LHCN-M2 (cell line): ENCODE data around the gene JTB. TPM values are rescaled to one million over a fixed set of nuclear protein-coding genes. Genes with fewer than 3 reads are reported as not detected.

Experiments used
- DNase-seq: peaks from one replicate; pipeline ENCODE4 v3.0.0-alpha.2; 2012; ENCODE audit warnings: low read depth
- total RNA-seq: library from RNA; depleted of rRNA; stranded (reverse); fragments of >200 nt; gene quantifications from 2 replicates; pipeline ENCODE4 v1.2.3, GENCODE V29; 2014; rRNA removed

Gene JTB
- total RNA-seq, 1 experiment from 2014 or later, result 148 TPM

DNA sequence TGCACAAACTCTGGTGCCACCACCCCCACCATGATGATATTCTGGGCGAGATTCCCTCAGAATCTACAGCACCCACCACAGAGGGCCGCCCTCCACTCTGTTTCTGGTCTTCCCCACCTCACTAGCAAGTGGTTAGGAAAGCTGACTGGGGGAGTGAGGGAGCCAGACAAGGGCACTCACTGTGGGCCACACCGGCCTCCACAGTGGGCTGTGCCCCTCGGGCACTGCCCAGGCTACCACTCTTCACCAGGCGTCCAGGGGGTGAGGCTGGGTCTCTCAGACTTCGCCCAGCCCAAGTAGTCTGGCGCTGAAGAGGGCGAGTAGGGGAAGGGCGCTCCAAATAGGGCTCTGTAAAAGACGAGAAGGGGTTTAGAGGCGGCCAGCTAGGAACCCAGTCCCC is 43.5 kb downstream of the JTB start:
- DNase-seq, result no peak

- DNase-seq, result no peak
Measured at GRCh38 chr1:153933430-153933829, 44.0 kb downstream of the JTB start.

GRCh38 chr1:153932156-153933131 is 45.0 kb downstream of the JTB start:
- no peak for DNase-seq

DNA sequence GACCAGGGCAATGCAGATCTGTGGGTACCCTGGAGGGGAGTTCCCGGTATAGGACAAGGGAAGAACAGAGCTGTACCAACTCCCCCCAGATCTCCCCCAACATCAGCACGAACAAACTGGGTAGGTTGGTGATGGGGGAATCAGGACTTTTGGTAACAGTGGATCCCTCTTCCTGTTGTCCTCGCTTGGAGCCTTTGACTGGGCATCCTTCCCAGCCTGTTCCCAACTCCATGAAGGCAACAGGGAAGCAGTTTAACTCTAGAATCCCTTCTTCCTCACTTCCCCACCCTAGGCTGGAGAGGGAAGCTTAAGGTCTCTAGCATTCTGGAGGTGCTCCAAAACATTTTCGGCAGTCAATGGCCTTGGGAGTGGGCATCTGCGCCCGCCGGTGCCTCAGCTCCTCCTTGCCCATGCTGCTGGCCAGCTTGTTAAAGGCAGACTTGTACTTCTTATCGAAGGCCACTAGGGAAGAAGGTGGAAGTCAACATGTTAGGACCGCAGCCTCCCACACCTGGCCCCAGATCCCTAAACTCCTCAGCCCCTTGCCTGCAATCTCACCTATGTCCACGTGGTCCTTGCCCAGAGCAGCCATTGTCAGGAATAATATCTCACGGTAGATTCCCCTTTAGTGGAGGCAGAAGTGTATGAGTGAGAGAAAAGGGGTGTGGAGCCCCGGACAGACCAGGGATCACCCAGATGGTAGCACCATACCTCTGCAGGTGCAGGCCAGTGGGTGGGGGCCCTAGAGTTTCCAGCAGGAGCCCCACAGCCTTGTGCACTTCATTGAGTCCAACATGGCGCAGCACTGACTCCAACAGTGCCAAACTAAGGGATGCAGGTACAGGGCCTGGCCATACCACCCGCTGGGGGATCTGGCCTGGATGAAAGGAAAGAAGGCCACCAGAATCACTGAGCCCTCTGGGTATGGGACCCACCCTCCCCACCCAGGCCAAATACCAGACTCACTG is 47.2 kb downstream of the JTB start:
- DNase-seq, result no peak

- DNase-seq, result no peak
Measured at GRCh38 chr1:153929426-153929825, 48.0 kb downstream of the JTB start.

- DNase-seq, result no peak
Measured at GRCh38 chr1:153928791-153929341, 48.6 kb downstream of the JTB start.

GRCh38 chr1:153928245-153928644 is 49.2 kb downstream of the JTB start:
- no peak for DNase-seq

DNA sequence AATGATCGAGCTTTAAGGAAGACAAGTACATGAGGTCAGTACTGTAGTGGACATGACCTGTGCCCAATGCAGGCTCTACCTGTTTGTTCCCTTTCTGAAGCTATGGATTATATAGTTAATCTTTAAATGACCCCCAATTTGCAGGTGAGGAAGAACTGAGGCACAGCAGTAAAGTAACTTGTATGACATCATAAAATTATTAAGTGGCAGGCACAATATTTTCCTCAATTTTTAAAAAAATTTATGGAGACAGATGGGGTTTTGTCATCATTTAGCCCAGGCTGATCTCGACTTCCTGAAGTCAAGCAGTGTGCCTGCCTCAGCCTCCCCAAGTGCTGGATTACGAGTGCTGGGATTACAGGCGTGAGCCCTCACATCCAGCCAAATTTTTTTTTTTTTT is 51.1 kb downstream of the JTB start:
- DNase-seq, result no peak

Other genes with a start within 250 kb of the JTB start
- gene INTS3, start 249.6 kb downstream of the JTB start, total RNA-seq, result 30.2 and 34.7 TPM in 2 replicates
- gene SLC27A3, start 202.3 kb downstream of the JTB start, total RNA-seq, result 0.38 and 0.98 TPM in 2 replicates
- gene GATAD2B, start 54.7 kb downstream of the JTB start, total RNA-seq, result 3.7 and 5.1 TPM in 2 replicates
- 15.4 and 16.1 TPM in 2 replicates for gene DENND4B, start 31.0 kb downstream of the JTB start, total RNA-seq
- gene CRTC2, start 19.1 kb downstream of the JTB start, total RNA-seq, result 10.3 and 10.4 TPM in 2 replicates
- 136 and 150 TPM in 2 replicates for gene SLC39A1, start 14.1 kb downstream of the JTB start, total RNA-seq
- gene CREB3L4, start 9.8 kb downstream of the JTB start, total RNA-seq, result 6.0 and 6.9 TPM in 2 replicates
- gene RAB13, start 8.7 kb upstream of the JTB start, total RNA-seq, result 45.4 and 55.8 TPM in 2 replicates
- gene RPS27, start 13.1 kb upstream of the JTB start, total RNA-seq, result 1,078 and 1,241 TPM in 2 replicates
- not detected in 2 replicates for gene NUP210L, start 177.4 kb upstream of the JTB start, total RNA-seq
- 1,027 and 1,163 TPM in 2 replicates for gene TPM3, start 214.4 kb upstream of the JTB start, total RNA-seq
- gene CFAP141, start 228.7 kb upstream of the JTB start, total RNA-seq, result not detected in 2 replicates
- gene UBAP2L, start 243.3 kb upstream of the JTB start, total RNA-seq, result 94.1 and 116 TPM in 2 replicates